ENCODE results near the gene UBE2H. TPM values are rescaled to one million over a fixed set of nuclear protein-coding genes. Genes with fewer than 3 reads are reported as not detected.

UBE2H gene
- total and polyA plus RNA-seq, 2 of the 4 experiments (the other 2 are of a cell fraction) = 34.6 to 49.4 TPM

DNA sequence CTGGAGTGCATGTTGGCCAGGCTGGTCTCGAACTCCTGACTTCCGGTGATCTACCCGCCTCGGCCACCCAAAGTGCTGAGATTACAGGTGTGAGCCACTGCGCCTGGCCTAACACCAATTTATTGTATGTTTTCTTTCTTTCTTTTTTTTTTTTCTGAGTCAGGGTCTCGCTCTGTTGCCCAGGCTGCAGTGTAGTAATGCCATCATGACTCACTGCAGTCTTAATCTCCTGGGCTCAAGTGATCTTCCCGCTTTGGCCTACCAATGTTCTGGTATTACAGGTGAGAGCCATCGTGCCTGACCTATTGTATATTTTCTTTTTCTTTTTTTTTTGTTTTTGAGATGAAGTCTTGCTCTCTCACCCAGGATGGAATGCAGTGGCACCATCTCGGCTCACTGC is 33.8 kb upstream of the UBE2H start:
- H2AK9ac ChIP-seq (replicated peaks; ENCODE audit: low read depth, low read length, poor library complexity) = no peak overlapping the region
- H3K9ac ChIP-seq (ENCODE audit: low read depth, low read length) = no peak overlapping the region
- no peaks in the 10 kb centered on the region for H3K36me3 ChIP-seq (ENCODE audit: control insufficient read depth, insufficient read depth, low read length)
- BruUV-seq (replicated peaks) = no TSS peak
- H3K56ac ChIP-seq (ENCODE audit: extremely low read depth, insufficient read depth, low read length) = no peak overlapping the region
- no peak overlapping the region for H3K14ac ChIP-seq (replicated peaks; ENCODE audit: low read depth, low read length)
- H2BK120ac ChIP-seq (ENCODE audit: low read depth, low read length) = no peak overlapping the region
- H2BK5ac ChIP-seq (ENCODE audit: low read depth, low read length, poor library complexity, severe bottlenecking) = no peak overlapping the region
- CTCF ChIA-PET = no interaction called here
- no peak overlapping the region for H3K4me3 ChIP-seq (ENCODE audit: insufficient read depth, low read depth, low read length)
- peaks cover 2% of the 10 kb centered on the region; the same call in 1 of the 2 replicates for H3K27me3 ChIP-seq (ENCODE audit: control insufficient read depth, insufficient read depth, low read length)
- H3K4me2 ChIP-seq (ENCODE audit: low read depth, low read length) = no peak overlapping the region
- POLR2A ChIA-PET (ENCODE audit: unreplicated experiment) = no interaction called here
- H2BK15ac ChIP-seq (ENCODE audit: low read depth, low read length) = no peak overlapping the region
- no peaks in the 10 kb centered on the region for H3K79me1 ChIP-seq (ENCODE audit: low read depth in 1 of 2, low read length in 2 of 2)
- no peak overlapping the region for H4K8ac ChIP-seq (ENCODE audit: low read depth in 2 of 2, low read length in 2 of 2)
- H3K9me3 ChIP-seq (ENCODE audit: control insufficient read depth, insufficient read depth, low read length) = no peaks in the 10 kb centered on the region
- H2AFZ ChIP-seq (replicated peaks; ENCODE audit: low read length, poor library complexity) = no peak overlapping the region
- H3K18ac ChIP-seq (ENCODE audit: low read depth, low read length) = no peak overlapping the region
- dilution Hi-C loops (cut with HindIII; ENCODE audit: low sequenced_read_pairs, unreplicated experiment) = no loop called here
- H3K23ac ChIP-seq (ENCODE audit: low read depth, low read length) = no peak overlapping the region
- no peaks in the 10 kb centered on the region for H4K20me1 ChIP-seq (ENCODE audit: insufficient read depth, low read length)
- intact Hi-C loops (cut with micrococcal nuclease) = no loop called here
- 0 out of 2 replicates have a peak, but pooled peaks cover 3% of the 10 kb centered on the region for H3K9me1 ChIP-seq (ENCODE audit: insufficient read depth, low read length)
- in situ Hi-C loops (cut with MboI; ENCODE audit: low sequenced_read_pairs) = no loop called here
- no peak overlapping the region for H3K27ac ChIP-seq (ENCODE audit: insufficient read depth, low read length)
- H2AK5ac ChIP-seq (ENCODE audit: low read depth, low read length) = no peak overlapping the region
- WGBS, 2 experiments (ENCODE audit: extremely low coverage in 2 of 2, insufficient read length in 1 of 2) = 100% methylated on average over 4 of the region's 9 CpGs; no CpG with 5 or more reads in 1 of the 2 experiments
- no peaks in the 10 kb centered on the region for H3K4me1 ChIP-seq (ENCODE audit: control insufficient read depth, insufficient read depth, low read length)
- no peak for DNase-seq
- H4K91ac ChIP-seq (ENCODE audit: insufficient read depth, low read depth, low read length) = no peak overlapping the region
- H3K4ac ChIP-seq (ENCODE audit: low read depth, low read length) = no peak overlapping the region
- H4K5ac ChIP-seq (ENCODE audit: low read depth, low read length) = no peak overlapping the region
- no peak for TF ChIP-seq RFX5 (IDR thresholded peaks at IDR 0.05; ENCODE audit: low read depth, low read length)
- TF ChIP-seq BHLHE40 (IDR thresholded peaks at IDR 0.05; ENCODE audit: low read depth, low read length) = no peak
- no peak for TF ChIP-seq CEBPB (IDR thresholded peaks at IDR 0.05; ENCODE audit: low read depth, low read length)
- TF ChIP-seq NFE2L2 (IDR thresholded peaks at IDR 0.05; ENCODE audit: low read depth, low read length) = no peak
- TF ChIP-seq, protein P1, sequence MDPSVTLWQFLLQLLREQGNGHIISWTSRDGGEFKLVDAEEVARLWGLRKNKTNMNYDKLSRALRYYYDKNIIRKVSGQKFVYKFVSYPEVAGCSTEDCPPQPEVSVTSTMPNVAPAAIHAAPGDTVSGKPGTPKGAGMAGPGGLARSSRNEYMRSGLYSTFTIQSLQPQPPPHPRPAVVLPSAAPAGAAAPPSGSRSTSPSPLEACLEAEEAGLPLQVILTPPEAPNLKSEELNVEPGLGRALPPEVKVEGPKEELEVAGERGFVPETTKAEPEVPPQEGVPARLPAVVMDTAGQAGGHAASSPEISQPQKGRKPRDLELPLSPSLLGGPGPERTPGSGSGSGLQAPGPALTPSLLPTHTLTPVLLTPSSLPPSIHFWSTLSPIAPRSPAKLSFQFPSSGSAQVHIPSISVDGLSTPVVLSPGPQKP (IDR thresholded peaks at IDR 0.05; ENCODE audit: borderline replicate concordance, low read depth, low read length) = no peak
- TF ChIP-seq, protein P2, sequence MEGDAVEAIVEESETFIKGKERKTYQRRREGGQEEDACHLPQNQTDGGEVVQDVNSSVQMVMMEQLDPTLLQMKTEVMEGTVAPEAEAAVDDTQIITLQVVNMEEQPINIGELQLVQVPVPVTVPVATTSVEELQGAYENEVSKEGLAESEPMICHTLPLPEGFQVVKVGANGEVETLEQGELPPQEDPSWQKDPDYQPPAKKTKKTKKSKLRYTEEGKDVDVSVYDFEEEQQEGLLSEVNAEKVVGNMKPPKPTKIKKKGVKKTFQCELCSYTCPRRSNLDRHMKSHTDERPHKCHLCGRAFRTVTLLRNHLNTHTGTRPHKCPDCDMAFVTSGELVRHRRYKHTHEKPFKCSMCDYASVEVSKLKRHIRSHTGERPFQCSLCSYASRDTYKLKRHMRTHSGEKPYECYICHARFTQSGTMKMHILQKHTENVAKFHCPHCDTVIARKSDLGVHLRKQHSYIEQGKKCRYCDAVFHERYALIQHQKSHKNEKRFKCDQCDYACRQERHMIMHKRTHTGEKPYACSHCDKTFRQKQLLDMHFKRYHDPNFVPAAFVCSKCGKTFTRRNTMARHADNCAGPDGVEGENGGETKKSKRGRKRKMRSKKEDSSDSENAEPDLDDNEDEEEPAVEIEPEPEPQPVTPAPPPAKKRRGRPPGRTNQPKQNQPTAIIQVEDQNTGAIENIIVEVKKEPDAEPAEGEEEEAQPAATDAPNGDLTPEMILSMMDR (conservative IDR thresholded peaks at IDR 0.05; ENCODE audit: low read depth, low read length) = no peak
- TF ChIP-seq MXI1 (IDR thresholded peaks at IDR 0.05; ENCODE audit: borderline replicate concordance, low read depth, low read length) = no peak
- TF ChIP-seq, protein P3, sequence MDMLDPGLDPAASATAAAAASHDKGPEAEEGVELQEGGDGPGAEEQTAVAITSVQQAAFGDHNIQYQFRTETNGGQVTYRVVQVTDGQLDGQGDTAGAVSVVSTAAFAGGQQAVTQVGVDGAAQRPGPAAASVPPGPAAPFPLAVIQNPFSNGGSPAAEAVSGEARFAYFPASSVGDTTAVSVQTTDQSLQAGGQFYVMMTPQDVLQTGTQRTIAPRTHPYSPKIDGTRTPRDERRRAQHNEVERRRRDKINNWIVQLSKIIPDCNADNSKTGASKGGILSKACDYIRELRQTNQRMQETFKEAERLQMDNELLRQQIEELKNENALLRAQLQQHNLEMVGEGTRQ (IDR thresholded peaks at IDR 0.05; ENCODE audit: low read depth, low read length) = no peak
- TF ChIP-seq SMC3 (IDR thresholded peaks at IDR 0.05; ENCODE audit: low read depth, low read length) = no peak
- no peak for TF ChIP-seq CHD1 (IDR thresholded peaks at IDR 0.05; ENCODE audit: low read depth, low read length)
- no peak for TF ChIP-seq MAFK (IDR thresholded peaks at IDR 0.05; ENCODE audit: low read depth, low read length)
- no peak for TF ChIP-seq FOS (IDR thresholded peaks at IDR 0.05; ENCODE audit: low read depth, low read length)
- TF ChIP-seq MAZ (IDR thresholded peaks at IDR 0.05; ENCODE audit: borderline replicate concordance, low read depth, low read length) = no peak
- no peak for TF ChIP-seq RCOR1 (IDR thresholded peaks at IDR 0.05; ENCODE audit: insufficient replicate concordance, low read length)
- no peak for TF ChIP-seq POLR2A (IDR thresholded peaks at IDR 0.05; ENCODE audit: low read depth, low read length)
- TF ChIP-seq RAD21 (IDR thresholded peaks at IDR 0.05; ENCODE audit: low read length) = no peak
- ATAC-seq (ENCODE audit: low read depth) = no peak
- H2BK20ac ChIP-seq (ENCODE audit: low read depth, low read length) = no peak overlapping the region

All from IMR-90 (cell line).